ENCODE results near the gene USP34.
A peak's percentile ranks its signal among the peaks of the same experiment; 100 is the strongest.

The USP34 gene

DNA sequence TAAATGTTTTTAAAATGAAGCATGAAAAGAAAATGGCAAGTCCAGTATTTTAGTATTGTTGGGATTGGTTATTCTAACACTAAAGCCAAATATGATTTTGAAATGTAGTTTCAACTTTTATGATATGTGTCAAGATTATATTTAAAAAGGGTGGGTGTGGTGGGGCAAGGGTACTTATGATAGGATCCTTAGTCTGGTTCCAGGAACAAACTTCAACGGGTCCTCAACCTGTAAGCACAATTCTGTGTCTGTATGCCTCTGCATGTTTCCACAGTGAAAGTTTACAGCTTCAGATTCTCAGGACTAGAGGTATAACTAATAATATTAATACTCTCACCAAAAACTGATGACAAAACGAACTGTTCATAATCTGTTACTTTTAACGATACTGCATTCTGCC lies 5.8 kb downstream of the USP34 start:
- peak overlapping the region; percentile 86 for H3K27ac ChIP-seq (ENCODE audit: low read depth, low read length)
- TF ChIP-seq EZH2phosphoT487 (conservative IDR thresholded peaks at IDR 0.05; ENCODE audit: low read length): no peak
- TF ChIP-seq, protein P1, sequence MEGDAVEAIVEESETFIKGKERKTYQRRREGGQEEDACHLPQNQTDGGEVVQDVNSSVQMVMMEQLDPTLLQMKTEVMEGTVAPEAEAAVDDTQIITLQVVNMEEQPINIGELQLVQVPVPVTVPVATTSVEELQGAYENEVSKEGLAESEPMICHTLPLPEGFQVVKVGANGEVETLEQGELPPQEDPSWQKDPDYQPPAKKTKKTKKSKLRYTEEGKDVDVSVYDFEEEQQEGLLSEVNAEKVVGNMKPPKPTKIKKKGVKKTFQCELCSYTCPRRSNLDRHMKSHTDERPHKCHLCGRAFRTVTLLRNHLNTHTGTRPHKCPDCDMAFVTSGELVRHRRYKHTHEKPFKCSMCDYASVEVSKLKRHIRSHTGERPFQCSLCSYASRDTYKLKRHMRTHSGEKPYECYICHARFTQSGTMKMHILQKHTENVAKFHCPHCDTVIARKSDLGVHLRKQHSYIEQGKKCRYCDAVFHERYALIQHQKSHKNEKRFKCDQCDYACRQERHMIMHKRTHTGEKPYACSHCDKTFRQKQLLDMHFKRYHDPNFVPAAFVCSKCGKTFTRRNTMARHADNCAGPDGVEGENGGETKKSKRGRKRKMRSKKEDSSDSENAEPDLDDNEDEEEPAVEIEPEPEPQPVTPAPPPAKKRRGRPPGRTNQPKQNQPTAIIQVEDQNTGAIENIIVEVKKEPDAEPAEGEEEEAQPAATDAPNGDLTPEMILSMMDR (IDR thresholded peaks at IDR 0.05; ENCODE audit: insufficient read depth, low read length, poor library complexity, severe bottlenecking): no peak
- no peaks in the 10 kb centered on the region for H3K27me3 ChIP-seq (ENCODE audit: low read length)
- H3F3A ChIP-seq (ENCODE audit: insufficient read depth): peaks cover 54% of the 10 kb centered on the region
- H2AFZ ChIP-seq (ENCODE audit: low read depth, low read length, severe bottlenecking): no peak overlapping the region
- H4K20me1 ChIP-seq (ENCODE audit: low read depth, low read length): 0 out of 2 replicates have a peak, but pooled peaks cover 6% of the 10 kb centered on the region
- H3K4me3 ChIP-seq (ENCODE audit: insufficient read depth, low read length, poor library complexity, severe bottlenecking): peak overlapping the region; percentile 36
- H3K9me2 ChIP-seq (replicated peaks; ENCODE audit: insufficient read depth, low read length): no peaks in the 10 kb centered on the region
- H3K9ac ChIP-seq (ENCODE audit: low read length): peak overlapping the region; percentile 77
- no peaks in the 10 kb centered on the region for H3K9me3 ChIP-seq (ENCODE audit: insufficient read depth, low read length)
- H3K36me3 ChIP-seq (ENCODE audit: low read length): peaks cover 15% of the 10 kb centered on the region
- H3K4me2 ChIP-seq (ENCODE audit: low read depth, low read length, poor library complexity, severe bottlenecking): peak overlapping the region; percentile 94
- peaks cover 100% of the 10 kb centered on the region for H3K79me2 ChIP-seq (ENCODE audit: insufficient read depth, low read length)

DNA sequence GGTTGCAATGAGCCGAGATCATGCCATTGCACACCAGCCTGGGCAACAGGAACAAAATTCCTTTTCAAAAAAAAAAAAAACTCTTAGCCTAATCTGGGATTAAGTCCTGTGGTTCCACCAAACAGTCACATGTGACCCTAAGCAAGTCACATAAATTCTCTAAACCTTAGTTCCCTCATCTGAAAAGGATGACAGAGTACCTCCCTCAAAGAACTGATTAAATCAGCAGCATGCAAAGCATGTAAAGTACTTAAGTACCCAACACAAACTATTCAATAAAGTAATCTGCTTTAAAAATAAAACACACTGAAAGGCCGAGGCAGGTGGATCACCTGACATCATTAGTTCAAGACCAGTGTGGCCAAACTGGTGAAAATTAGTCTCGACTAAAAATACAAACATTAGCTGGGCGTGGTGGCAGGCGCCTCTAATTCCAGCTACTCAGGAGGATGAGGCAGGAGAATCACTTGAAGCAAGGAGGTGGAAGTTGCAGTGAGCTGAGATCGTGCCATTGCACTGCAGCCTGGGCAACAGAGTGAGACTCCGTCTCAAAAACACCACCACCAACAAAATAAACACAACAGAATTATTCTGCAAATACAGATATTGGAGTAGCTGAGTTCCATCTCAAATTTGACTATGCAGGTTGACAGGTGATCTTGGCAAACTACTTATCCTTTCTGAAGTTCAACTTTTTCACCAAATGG lies 7.0 kb downstream of the USP34 start:
- Histone ChIP-seq H4K20me1 (ENCODE audit: low read depth, low read length) (0 out of 2 replicates have a peak, but pooled peaks cover 6% of the 10 kb centered on the region), H3K9me2 (replicated peaks; ENCODE audit: insufficient read depth, low read length) (no peaks in the 10 kb centered on the region), H3K9ac (ENCODE audit: low read length) (peak overlapping the region; percentile 77), H3K79me2 (ENCODE audit: insufficient read depth, low read length) (peaks cover 100% of the 10 kb centered on the region), H3K9me3 (ENCODE audit: insufficient read depth, low read length) (no peaks in the 10 kb centered on the region), H3K36me3 (ENCODE audit: low read length) (peaks cover 17% of the 10 kb centered on the region), H3K27ac (ENCODE audit: low read depth, low read length) (peak overlapping the region; percentile 86), H2AFZ (ENCODE audit: low read depth, low read length, severe bottlenecking) (no peak overlapping the region), H3K27me3 (ENCODE audit: low read length) (no peaks in the 10 kb centered on the region), H3K4me2 (ENCODE audit: low read depth, low read length, poor library complexity, severe bottlenecking) (peak overlapping the region; percentile 94), H3F3A (ENCODE audit: insufficient read depth) (peaks cover 52% of the 10 kb centered on the region), H3K4me3 (ENCODE audit: insufficient read depth, low read length, poor library complexity, severe bottlenecking) (peak overlapping the region; percentile 24)
- TF ChIP-seq, protein P1 (IDR thresholded peaks at IDR 0.05; ENCODE audit: insufficient read depth, low read length, poor library complexity, severe bottlenecking): no peak
- no peak for TF ChIP-seq EZH2phosphoT487 (conservative IDR thresholded peaks at IDR 0.05; ENCODE audit: low read length)

DNA sequence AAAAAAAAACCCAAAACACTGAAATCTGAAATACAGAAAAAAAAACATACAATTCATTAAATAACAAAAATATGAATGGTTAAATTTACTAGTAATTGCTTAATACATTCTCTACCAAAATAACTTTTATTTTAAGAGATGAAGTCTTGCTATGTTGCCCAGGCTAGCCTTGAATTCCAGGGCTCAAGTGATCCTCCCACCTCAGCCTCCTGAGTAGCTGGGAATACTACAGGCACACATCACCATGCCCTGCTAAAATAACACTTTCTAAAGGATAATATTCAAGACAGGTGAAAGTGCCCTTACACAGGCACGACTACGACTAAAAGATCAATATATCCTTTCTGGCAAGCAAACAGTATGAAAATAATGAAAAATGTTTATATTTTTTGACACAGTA lies 9.5 kb downstream of the USP34 start:
- H3K9ac ChIP-seq (ENCODE audit: low read length): peak overlapping the region; percentile 29; the same call in 1 of the 2 replicates
- no peaks in the 10 kb centered on the region for H3K9me3 ChIP-seq (ENCODE audit: insufficient read depth, low read length)
- H4K20me1 ChIP-seq (ENCODE audit: low read depth, low read length): 0 out of 2 replicates have a peak, but pooled peaks cover 6% of the 10 kb centered on the region
- no peaks in the 10 kb centered on the region for H3K9me2 ChIP-seq (replicated peaks; ENCODE audit: insufficient read depth, low read length)
- H3F3A ChIP-seq (ENCODE audit: insufficient read depth): peaks cover 52% of the 10 kb centered on the region
- H3K36me3 ChIP-seq (ENCODE audit: low read length): 0 out of 2 replicates have a peak, but pooled peaks cover 6% of the 10 kb centered on the region
- peak overlapping the region; percentile 86 for H3K27ac ChIP-seq (ENCODE audit: low read depth, low read length)
- TF ChIP-seq EZH2phosphoT487 (conservative IDR thresholded peaks at IDR 0.05; ENCODE audit: low read length): no peak
- TF ChIP-seq, protein P1 (IDR thresholded peaks at IDR 0.05; ENCODE audit: insufficient read depth, low read length, poor library complexity, severe bottlenecking): no peak
- H2AFZ ChIP-seq (ENCODE audit: low read depth, low read length, severe bottlenecking): no peak overlapping the region
- peak overlapping the region; percentile 94 for H3K4me2 ChIP-seq (ENCODE audit: low read depth, low read length, poor library complexity, severe bottlenecking)
- no peaks in the 10 kb centered on the region for H3K27me3 ChIP-seq (ENCODE audit: low read length)
- H3K4me3 ChIP-seq (ENCODE audit: insufficient read depth, low read length, poor library complexity, severe bottlenecking): peak overlapping the region; percentile 25
- peaks cover 100% of the 10 kb centered on the region for H3K79me2 ChIP-seq (ENCODE audit: insufficient read depth, low read length)

Measured in SU-DHL-6 (cell line).